ENCODE results near the gene ITGAD. TPM values are rescaled to one million over a fixed set of nuclear protein-coding genes. Genes with fewer than 3 reads are reported as not detected.

The ITGAD gene
- total RNA-seq, 1 donor from 2014 or later = not detected

DNA sequence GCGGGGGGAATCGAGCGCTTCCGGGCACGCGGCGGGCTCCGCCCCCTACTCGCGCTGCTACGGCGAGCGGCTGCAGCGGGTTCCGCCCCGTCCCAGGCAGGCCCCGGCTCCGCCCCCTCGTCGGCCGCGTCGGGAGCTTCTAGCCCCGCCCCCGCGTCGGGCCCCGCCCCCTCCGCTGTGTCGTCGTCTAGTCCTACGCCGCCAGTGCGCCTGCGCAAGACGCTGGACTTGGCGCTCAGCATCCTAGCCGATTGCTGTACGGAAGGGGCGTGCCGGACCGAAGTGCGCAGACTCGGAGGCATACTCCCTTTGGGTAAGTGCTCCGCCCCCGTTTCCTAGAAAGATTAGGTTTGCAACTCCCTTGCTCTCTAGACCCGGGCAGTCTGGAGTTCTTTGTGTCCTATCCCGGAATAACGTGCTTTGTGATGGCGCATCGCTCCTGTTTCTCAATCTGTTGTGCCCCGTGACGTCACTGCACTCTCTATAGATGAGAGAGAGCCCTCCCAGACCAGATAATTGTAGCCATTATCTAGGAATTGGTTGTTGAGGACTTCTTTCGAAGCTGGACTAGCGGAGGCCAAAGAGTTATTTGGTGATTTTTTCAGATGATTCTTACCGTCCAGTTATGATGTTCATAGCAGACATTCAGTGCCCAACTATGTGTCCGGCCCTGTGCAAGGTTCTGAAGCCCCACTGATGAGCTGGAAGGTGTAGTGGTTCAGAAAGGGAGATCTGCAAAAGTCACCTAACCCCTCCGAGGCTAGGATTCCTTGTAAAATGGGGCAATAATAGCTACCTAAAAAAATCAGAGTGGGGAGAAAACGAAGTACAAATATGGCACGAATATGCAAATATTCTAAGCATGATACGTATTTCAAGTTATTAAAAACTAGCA, 66.8 kb downstream of the ITGAD start:
- H3K9me3 ChIP-seq = no peaks in the 10 kb centered on the region
- peak overlapping the region; percentile 68 to 87 for H3K4me3 ChIP-seq
- H3K27me3 ChIP-seq = no peaks in the 10 kb centered on the region
- TF ChIP-seq POLR2AphosphoS5 (IDR thresholded peaks at IDR 0.05; ENCODE audit: insufficient read depth in 1 of 2, low read depth in 1 of 2) (peak in 1 of 2 donors; percentile 90), POLR2A (IDR thresholded peaks at IDR 0.05) (peak in 1 of 2 donors; percentile 22)
- TF ChIP-seq, protein P1, sequence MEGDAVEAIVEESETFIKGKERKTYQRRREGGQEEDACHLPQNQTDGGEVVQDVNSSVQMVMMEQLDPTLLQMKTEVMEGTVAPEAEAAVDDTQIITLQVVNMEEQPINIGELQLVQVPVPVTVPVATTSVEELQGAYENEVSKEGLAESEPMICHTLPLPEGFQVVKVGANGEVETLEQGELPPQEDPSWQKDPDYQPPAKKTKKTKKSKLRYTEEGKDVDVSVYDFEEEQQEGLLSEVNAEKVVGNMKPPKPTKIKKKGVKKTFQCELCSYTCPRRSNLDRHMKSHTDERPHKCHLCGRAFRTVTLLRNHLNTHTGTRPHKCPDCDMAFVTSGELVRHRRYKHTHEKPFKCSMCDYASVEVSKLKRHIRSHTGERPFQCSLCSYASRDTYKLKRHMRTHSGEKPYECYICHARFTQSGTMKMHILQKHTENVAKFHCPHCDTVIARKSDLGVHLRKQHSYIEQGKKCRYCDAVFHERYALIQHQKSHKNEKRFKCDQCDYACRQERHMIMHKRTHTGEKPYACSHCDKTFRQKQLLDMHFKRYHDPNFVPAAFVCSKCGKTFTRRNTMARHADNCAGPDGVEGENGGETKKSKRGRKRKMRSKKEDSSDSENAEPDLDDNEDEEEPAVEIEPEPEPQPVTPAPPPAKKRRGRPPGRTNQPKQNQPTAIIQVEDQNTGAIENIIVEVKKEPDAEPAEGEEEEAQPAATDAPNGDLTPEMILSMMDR (IDR thresholded peaks at IDR 0.05) = no peak
- peak; percentile 100 for DNase-seq (ENCODE audit: extremely low spot score in 2 of 2)
- H3K4me1 ChIP-seq = peaks cover 46% of the 10 kb centered on the region
- intact Hi-C loops (cut with DNase I) = loop anchor here (10.0 kb wide), 1 partner anchor 415 kb away; the partner anchor contains the start of gene ZNF267
- peaks cover 0 to 38% of the 10 kb centered on the region in 2 donors for H3K36me3 ChIP-seq
- H3K27ac ChIP-seq = peak overlapping the region; percentile 94

DNA sequence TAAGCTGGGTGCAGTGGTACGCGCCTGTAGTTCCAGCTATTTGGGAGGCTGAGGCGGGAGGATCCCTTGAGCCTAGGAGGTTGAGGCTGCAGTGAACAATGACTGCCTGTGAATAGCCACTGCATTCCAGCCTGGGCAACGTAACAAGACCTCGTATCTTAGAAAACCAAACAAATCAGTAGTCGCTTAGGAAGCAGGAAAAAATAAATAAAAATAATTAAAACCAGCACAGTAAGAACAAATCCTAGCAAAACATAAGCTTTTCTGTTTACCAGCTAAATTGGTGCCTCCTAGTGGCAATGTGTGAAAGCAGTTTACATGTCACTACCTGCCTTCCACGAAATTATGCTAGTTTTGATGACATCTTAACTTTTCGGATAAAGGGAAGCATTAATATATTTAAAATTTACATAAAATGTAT, 67.5 kb downstream of the ITGAD start:
- H3K4me1 ChIP-seq = peaks cover 40% of the 10 kb centered on the region
- TF ChIP-seq POLR2AphosphoS5 (IDR thresholded peaks at IDR 0.05; ENCODE audit: insufficient read depth in 1 of 2, low read depth in 1 of 2) = no peak
- TF ChIP-seq, protein P1 (IDR thresholded peaks at IDR 0.05) = peak in 2 of 3 experiments; percentile 41 to 44
- no peak for TF ChIP-seq POLR2A (IDR thresholded peaks at IDR 0.05)
- H3K36me3 ChIP-seq = peaks cover 0 to 40% of the 10 kb centered on the region in 2 donors
- peak overlapping the region; percentile 94 for H3K27ac ChIP-seq
- no peaks in the 10 kb centered on the region for H3K27me3 ChIP-seq
- no peaks in the 10 kb centered on the region for H3K9me3 ChIP-seq
- intact Hi-C loops (cut with DNase I) = no loop called here
- no peak for DNase-seq (ENCODE audit: extremely low spot score in 2 of 2)
- peak overlapping the region; percentile 31 to 68 for H3K4me3 ChIP-seq

DNA sequence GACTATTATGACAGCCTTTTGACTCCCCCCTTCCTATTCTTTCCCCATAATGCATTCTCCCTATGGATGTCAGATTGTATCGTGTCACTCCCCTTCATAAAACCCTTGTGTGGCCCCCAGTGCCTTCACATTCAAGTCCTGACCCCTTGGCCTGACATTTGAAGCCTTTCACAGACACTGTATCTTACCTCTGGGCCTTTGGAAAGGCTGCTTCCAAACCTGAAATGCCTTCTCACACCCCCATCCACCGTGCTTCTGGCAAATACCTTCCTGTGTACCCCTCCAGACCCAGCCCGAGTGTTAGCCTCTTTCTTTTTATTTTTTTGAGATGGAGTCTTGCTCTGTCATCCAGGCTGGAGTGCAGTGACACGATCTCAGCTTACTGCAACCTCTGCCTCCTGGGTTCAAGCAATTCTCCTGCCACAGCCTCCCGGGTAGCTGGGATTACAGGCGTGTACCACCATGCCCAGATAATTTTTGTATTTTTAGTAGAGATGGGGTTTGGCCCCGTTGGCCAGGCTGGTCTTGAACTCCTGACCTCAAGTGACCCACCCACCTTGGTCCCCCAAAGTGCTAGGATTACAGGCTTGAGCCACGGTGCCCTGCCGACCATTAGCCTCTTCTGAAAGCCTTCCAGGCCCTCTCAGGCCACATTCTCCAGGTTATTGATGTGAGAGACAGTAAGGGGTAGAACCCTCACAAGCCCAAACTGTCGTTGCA, 68.2 kb downstream of the ITGAD start:
- H3K27ac ChIP-seq = no peak overlapping the region

DNA sequence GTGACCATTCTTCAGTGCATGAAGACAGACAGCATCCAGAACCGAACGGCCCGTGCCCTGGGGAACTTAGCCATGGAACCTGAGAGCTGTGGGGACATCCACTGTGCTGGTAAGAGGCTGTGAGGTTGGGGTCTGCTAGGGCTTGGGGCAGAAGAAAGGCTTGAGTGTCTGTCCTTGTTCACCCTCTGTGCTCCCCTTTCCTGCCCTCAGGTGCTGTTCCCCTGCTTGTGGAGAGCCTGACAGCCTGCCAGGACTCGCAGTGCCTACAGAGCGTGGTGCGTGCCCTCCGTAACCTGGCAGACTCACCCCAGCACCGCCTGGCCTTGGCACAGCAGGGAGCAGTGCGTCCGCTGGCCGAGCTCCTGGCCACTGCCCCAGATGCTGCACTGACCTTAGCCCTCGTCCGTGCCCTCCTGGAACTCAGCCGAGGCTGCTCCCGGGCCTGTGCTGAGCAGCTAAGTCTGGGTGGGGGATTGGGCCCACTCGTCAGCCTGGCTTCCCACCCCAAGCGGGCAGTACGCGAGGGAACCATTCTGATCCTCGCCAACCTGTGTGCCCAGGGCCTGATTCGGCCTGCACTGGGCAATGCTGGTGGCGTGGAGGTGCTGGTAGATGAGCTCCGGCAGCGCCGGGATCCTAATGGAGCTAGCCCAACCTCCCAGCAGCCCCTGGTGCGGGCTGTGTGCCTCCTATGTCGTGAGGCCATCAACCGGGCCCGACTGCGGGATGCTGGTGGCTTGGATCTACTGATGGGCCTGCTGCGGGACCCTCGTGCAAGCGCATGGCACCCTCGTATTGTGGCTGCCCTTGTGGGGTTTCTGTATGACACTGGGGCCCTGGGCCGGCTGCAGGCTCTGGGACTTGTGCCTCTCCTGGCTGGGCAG, 69.0 kb downstream of the ITGAD start:
- Histone ChIP-seq H3K27ac (no peak overlapping the region), H3K36me3 (peaks cover 0 to 51% of the 10 kb centered on the region in 2 donors), H3K4me1 (peaks cover 24% of the 10 kb centered on the region), H3K27me3 (no peaks in the 10 kb centered on the region), H3K9me3 (no peaks in the 10 kb centered on the region), H3K4me3 (no peak overlapping the region)
- intact Hi-C loops (cut with DNase I) = no loop called here
- DNase-seq (ENCODE audit: extremely low spot score in 2 of 2) = no peak
- TF ChIP-seq, protein P1 (IDR thresholded peaks at IDR 0.05) = no peak
- no peak for TF ChIP-seq POLR2AphosphoS5 (IDR thresholded peaks at IDR 0.05; ENCODE audit: insufficient read depth in 1 of 2, low read depth in 1 of 2)
- TF ChIP-seq POLR2A (IDR thresholded peaks at IDR 0.05) = no peak

More for the DNA sequence above, 68.2 kb downstream of the ITGAD start:
- Histone ChIP-seq H3K36me3 (peaks cover 0 to 43% of the 10 kb centered on the region in 2 donors), H3K4me1 (peaks cover 32% of the 10 kb centered on the region), H3K4me3 (no peak overlapping the region), H3K27me3 (no peaks in the 10 kb centered on the region), H3K9me3 (no peaks in the 10 kb centered on the region)
- TF ChIP-seq POLR2A (IDR thresholded peaks at IDR 0.05) (no peak), POLR2AphosphoS5 (IDR thresholded peaks at IDR 0.05; ENCODE audit: insufficient read depth in 1 of 2, low read depth in 1 of 2) (no peak)
- TF ChIP-seq, protein P1 (IDR thresholded peaks at IDR 0.05) = no peak
- no peak for DNase-seq (ENCODE audit: extremely low spot score in 2 of 2)
- intact Hi-C loops (cut with DNase I) = no loop called here
